Ovary (tissue), 9 donors: ENCODE data around the gene TJP1. TPM values are rescaled to one million over a fixed set of nuclear protein-coding genes. Genes with fewer than 3 reads are reported as not detected.
"Not testable (repeated sequence)": the region's sequence is repeated elsewhere in the genome, so short reads cannot be mapped to it uniquely, and the experiment has no call there.

ENCODE experiments used
- DNase-seq, 5 donors: peaks; one replicate each; pipeline ENCODE4 v3.0.0-alpha.2; 2019 to 2020
- H3K27ac ChIP-seq, 2 donors: fragments of 200-600 bp; one replicate each; pipeline versions ENCODE4 v1.5.1 to v1.8.0; 2019 to 2022
- H3K27me3 ChIP-seq: fragments of 200-600 bp; one replicate; pipeline ENCODE4 v1.8.0; 2022
- H3K36me3 ChIP-seq: fragments of 200-600 bp; sonication (generic); one replicate; pipeline ENCODE4 v1.5.1; 2019
- H3K4me1 ChIP-seq: one replicate; pipeline ENCODE4 v1.8.1; 2013; ENCODE audit warnings: mild to moderate bottlenecking, moderate library complexity; ENCODE audit not compliant: insufficient read depth
- H3K4me3 ChIP-seq: fragments of 200-600 bp; sonication (generic); one replicate; pipeline ENCODE4 v1.5.1; 2017
- H3K9me3 ChIP-seq, 2 donors: fragments of 200-600 bp in 1 of 2; sonication (generic) in 1 of 2; one replicate each; pipeline versions ENCODE4 v1.5.1 to v1.8.1; 2013 to 2019; ENCODE audit warnings: mild to moderate bottlenecking in 1 of 2, moderate library complexity in 1 of 2
- EP300 ChIP-seq: sonication (generic); formaldehyde crosslinking; IDR thresholded peaks from one replicate; pipeline ENCODE4 v1.6.1; 2017; ENCODE audit warnings: antibody characterized with exemption
- POLR2A ChIP-seq: fragments of 450-650 bp; IDR thresholded peaks from one replicate; pipeline ENCODE4 v1.6.1; 2017; ENCODE audit warnings: antibody characterized with exemption, mild to moderate bottlenecking, moderate library complexity
- WGBS, 3 donors: extraction: QIAGEN DNeasy Blood & Tissue Kit in 1 of 3; methylation state at CpG; one replicate each; pipeline versions ENCODE4 v1.1.5 to v1.1.7; 2013 to 2017; 5-methylcytosine and 5-hydroxymethylcytosine counted together
- intact Hi-C, 4 donors: fragments of 100-400 bp; cut with DNase I; formaldehyde crosslinking; loops; one replicate each; pipeline versions ENCODE4 v1.11.0 to v1.15.1; 2022 to 2023
- polyA plus RNA-seq, 2 donors: library from polyadenylated mRNA; stranded (reverse); fragments of 200-250 nt in 1 of 2; fragments of 350-450 nt in 1 of 2; fragmentation: Illumina TruSeq in 1 of 2; extraction: RNeasy Lipid Tissue Mini Kit (QIAGEN cat#74804) in 1 of 2; gene quantifications; one replicate each; pipeline ENCODE4 v1.2.3, GENCODE V29; 2013 to 2014
- total RNA-seq, 7 donors: library from RNA; depleted of rRNA in 2 of 7; stranded (reverse); fragments of >200 nt in 2 of 7; fragmentation: NEBNext Ultra II Directional in 3 of 7; extraction: Animal tissue kit (Norgen Biotek cat#: 25700) in 3 of 7; gene quantifications; one replicate each; pipeline versions ENCODE4 v1.1.0 to v1.2.4, GENCODE V29; 2016 to 2023
- TF ChIP-seq, protein P1 (sequence below), 3 donors: fragments of 450-650 bp in 2 of 3; fragments of 200-600 bp in 1 of 3; IDR thresholded peaks; one replicate each; pipeline versions ENCODE4 v1.5.1 to v1.8.0; 2016 to 2022; ENCODE audit warnings: antibody characterized with exemption in 3 of 3, mild to moderate bottlenecking in 1 of 3
- donor health status: DM: no; HTN: no; CAD: no; lungs with moderate emphysema.
- donor health status: DM: no; HTN: no; CAD: no.
- donor health status: Bipolar disorder and iron deficiency.
- donor health status: DM: yes; HTN: yes; CAD: no.
- donor health status: DM: no; HTN: no; CAD: no.
- donor health status: DM: yes; HTN: yes; CAD: no.

Gene TJP1
- total and polyA plus RNA-seq, 9 donors, result 25.3 to 150 (median 70.1) TPM

DNA sequence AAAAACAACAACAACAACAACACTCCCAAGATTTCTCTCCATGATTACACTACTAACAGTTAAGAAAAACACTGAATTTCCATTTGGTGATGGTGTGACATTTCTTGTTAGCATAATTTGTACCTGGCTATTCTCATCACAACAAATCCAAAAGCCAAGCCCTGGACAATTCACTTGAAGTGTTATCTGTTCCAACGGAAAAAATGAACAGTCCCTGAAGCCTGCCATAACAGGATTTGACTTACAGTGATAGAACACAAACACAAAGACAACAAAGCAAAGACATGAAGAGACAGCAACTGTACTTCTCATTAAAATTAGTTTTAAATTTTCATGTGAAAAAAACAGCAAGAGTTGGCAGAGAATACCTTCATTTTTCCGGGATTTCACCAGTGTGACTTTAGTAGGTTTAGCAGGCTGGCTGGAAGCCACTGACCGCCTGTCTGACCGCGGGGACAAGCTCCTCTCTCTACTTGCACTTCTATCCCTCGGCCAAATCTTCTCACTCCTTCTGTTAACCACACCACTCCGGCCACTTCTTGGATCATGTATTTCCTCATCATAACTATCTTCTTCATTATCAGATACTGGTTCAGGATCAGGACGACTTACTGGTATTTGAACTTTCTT lies 56.3 kb downstream of the TJP1 start:
- no peaks in the 10 kb centered on the region for H3K36me3 ChIP-seq
- intact Hi-C loops, result no loop called here
- peak in 3 of 5 donors; percentile 15 to 45 (median 36) for DNase-seq

DNA sequence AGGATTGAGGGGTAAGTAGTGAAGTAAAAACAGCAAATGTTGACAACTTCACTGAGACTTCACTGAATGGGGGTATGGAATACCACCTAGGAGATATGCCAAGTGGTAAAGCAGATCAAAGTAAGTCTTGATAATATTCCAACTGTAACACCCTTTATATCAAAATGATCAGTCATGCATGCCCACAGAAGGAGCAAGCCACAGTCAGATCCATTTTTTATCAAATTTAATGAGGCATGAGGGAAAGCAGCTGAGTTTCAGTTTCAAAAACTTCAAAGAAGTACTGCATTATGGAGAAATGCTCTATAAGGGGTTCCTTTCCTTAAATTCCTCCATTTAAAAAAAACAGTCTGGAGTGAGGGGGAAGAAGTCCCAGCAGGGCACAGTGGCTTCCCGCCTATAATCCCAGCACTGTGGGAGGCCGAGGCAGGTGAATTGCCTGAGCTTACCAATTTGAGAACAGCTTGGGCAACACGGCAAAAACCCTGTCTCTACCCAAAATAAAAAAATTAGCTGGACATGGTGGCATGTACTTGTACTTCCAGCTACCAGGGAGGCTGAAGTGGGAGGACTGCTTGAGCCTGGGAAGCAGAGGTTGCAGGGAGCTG lies 56.9 kb downstream of the TJP1 start:
- H3K4me1 ChIP-seq, result peaks cover 3% of the 10 kb centered on the region
- intact Hi-C loops, result no loop called here
- no peaks in the 10 kb centered on the region for H3K36me3 ChIP-seq
- H3K9me3 ChIP-seq, result no peaks in the 10 kb centered on the region
- no peaks in the 10 kb centered on the region for H3K27me3 ChIP-seq
- no peak overlapping the region for H3K27ac ChIP-seq
- DNase-seq, result no peak
- H3K4me3 ChIP-seq, result no peak overlapping the region
- TF ChIP-seq, protein P1, sequence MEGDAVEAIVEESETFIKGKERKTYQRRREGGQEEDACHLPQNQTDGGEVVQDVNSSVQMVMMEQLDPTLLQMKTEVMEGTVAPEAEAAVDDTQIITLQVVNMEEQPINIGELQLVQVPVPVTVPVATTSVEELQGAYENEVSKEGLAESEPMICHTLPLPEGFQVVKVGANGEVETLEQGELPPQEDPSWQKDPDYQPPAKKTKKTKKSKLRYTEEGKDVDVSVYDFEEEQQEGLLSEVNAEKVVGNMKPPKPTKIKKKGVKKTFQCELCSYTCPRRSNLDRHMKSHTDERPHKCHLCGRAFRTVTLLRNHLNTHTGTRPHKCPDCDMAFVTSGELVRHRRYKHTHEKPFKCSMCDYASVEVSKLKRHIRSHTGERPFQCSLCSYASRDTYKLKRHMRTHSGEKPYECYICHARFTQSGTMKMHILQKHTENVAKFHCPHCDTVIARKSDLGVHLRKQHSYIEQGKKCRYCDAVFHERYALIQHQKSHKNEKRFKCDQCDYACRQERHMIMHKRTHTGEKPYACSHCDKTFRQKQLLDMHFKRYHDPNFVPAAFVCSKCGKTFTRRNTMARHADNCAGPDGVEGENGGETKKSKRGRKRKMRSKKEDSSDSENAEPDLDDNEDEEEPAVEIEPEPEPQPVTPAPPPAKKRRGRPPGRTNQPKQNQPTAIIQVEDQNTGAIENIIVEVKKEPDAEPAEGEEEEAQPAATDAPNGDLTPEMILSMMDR (IDR thresholded peaks at IDR 0.05), result no peak
- TF ChIP-seq POLR2A (no peak), EP300 (no peak)
- WGBS, 3 donors, result 90 to 96% (median 92%) methylated on average over 3 of the region's 3 CpGs

More for the DNA sequence above, 56.3 kb downstream of the TJP1 start:
- Histone ChIP-seq H3K9me3 (no peaks in the 10 kb centered on the region), H3K4me1 (peaks cover 3% of the 10 kb centered on the region), H3K27ac (no peak overlapping the region), H3K4me3 (no peak overlapping the region), H3K27me3 (no peaks in the 10 kb centered on the region)
- TF ChIP-seq, protein P1 (IDR thresholded peaks at IDR 0.05), result no peak
- TF ChIP-seq EP300 (no peak), POLR2A (no peak)
- WGBS, 3 donors, result 43 to 51% (median 48%) methylated on average over 8 of the region's 8 CpGs

DNA sequence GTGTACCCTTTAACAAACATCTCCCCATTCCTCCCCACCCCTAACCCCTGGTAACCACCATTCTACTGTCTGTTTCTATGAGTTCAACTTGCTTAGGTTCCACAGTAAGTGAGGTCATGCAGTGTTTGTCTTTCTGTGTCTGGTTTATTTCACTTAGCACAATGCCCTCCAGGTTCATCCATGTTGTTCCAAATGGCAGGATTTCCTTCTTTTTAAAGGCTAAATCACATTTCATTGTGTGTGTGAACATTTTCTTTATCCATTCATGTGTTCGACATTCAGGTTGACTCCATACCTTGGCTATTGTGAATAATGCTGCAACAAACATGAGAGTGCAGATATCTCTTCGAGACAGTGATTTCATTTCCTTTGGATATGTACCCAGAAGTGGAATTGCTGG lies 62.7 kb downstream of the TJP1 start:
- no peaks in the 10 kb centered on the region for H3K9me3 ChIP-seq
- H3K4me3 ChIP-seq, result no peak overlapping the region
- H3K4me1 ChIP-seq, result no peaks in the 10 kb centered on the region
- no peaks in the 10 kb centered on the region for H3K27me3 ChIP-seq
- no peaks in the 10 kb centered on the region for H3K36me3 ChIP-seq
- TF ChIP-seq, protein P1 (IDR thresholded peaks at IDR 0.05), result no peak
- TF ChIP-seq EP300, result no peak
- no peak for TF ChIP-seq POLR2A
- intact Hi-C loops, result no loop called here
- DNase-seq, result no peak
- 91 to 96% (median 91%) methylated on average over 2 of the region's 2 CpGs for WGBS, 3 donors
- no peak overlapping the region for H3K27ac ChIP-seq

DNA sequence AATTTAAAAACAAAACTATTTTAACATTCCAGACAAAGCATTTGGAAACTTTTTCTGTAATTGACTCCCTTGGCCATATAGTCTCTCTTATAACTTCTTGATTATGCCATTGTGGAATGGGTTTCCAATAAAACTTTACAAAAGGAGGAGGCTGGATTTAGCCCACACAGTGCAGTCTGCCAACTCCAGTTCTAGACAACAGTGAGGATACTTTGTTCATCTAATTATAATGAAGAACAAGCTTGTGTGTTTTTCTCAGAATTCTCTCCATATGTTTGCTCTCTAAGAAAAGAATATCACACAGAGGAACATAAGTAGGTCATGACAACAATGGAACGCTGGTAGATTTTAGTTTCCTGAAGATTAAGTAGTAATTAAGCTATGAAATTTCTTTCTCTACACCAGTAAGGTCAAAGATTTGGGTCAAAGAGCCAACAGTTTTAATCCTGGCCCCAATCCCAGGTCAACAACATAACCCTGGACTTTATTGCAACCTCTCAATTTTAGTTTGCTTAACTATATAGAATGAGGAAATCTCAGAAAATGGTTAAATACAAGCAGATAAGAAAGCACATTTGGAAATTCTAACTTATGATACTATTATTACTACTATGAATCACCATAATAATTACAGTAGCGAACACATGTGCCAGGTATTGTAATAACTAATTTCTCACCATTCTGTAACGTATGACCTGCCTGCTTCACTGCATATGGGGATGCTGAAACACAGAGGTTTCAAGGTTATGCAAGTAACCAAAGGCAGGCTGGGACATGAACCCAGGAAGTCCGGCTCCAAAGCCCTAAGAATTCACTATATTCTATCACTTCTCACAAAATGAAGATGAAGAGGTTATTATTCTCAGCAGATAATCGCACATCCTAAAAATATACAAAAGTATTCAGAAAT lies 65.7 kb downstream of the TJP1 start:
- TF ChIP-seq POLR2A (no peak), EP300 (no peak)
- TF ChIP-seq, protein P1 (IDR thresholded peaks at IDR 0.05), result no peak
- Histone ChIP-seq H3K27me3 (no peaks in the 10 kb centered on the region), H3K4me1 (no peaks in the 10 kb centered on the region), H3K27ac (no peak overlapping the region), H3K9me3 (no peaks in the 10 kb centered on the region), H3K36me3 (no peaks in the 10 kb centered on the region), H3K4me3 (no peak overlapping the region)
- 39 to 43% (median 41%) methylated on average over 5 of the region's 5 CpGs for WGBS, 3 donors
- intact Hi-C loops, result no loop called here
- no peak for DNase-seq

DNA sequence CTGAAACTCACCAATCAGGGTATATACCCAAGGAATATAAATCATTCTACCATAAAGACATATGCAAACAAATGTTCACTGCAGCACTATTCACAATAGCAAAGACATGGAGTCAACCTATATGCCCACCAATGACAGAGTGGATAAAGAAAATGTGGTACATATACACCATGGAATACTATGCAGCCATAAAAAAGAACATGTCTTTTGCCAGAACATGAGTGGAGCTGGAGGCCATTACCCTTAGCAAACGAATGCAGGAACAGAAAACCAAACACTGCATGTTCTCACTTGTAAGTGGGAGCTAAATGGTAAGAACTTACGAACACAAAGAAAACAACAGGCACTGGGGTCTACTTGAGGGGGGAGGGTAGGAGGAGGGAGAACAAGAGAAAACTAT lies 68.3 kb downstream of the TJP1 start:
- DNase-seq, H3K9me3 ChIP-seq, H3K27me3 ChIP-seq, intact Hi-C loops, H3K36me3 ChIP-seq, H3K4me3 ChIP-seq, H3K27ac ChIP-seq, H3K4me1 ChIP-seq: not testable (repeated sequence)
- WGBS, 3 donors, result 94 to 98% (median 97%) methylated on average over 2 of the region's 2 CpGs
